HG03196 (cell line): ENCODE data around the gene IRGC.
"Not testable (repeated sequence)": the region's sequence is repeated elsewhere in the genome, so short reads cannot be mapped to it uniquely, and the experiment has no call there.

Source experiments
- ATAC-seq: cut with Tn5 transposase; IDR thresholded peaks from one replicate; pipeline ENCODE4 v1.9.1; 2021; ENCODE audit not compliant: unreplicated experiment

Gene IRGC

DNA sequence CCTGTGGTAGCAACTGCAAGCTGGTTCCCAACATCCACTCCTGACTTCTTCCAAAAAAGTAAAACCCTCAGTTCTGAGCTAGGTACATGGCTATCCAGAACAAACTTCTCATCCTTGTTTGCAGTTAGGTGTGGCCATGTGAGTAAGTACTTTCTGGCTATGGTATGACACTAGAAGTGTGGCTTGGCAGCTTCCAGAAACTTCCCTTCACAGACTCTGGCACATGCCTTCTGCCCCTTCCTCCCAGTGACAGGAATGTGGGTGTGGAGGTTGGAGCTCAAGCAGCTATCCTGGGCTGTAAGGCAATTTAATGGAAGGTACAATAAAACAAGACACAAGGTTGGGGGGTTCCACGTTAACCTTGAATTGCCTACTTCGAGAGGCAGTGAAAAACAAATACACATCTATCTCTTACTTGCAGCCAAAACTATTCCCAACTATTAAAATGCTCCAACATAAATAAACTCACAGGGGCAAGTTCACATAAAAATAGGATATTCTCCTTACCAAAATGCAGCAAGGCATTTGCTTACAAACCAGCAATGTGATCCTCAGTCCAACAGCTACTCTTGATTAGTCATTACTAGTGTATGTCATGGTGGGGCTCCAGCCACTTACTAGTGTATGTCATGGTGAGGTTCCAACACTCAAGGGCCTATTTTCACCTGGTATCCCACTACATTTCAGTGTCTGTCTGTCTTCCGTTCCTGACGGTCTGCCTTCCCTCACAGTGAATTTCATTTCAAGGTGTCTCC is 35.8 kb downstream of the IRGC start:
- no peak for ATAC-seq

DNA sequence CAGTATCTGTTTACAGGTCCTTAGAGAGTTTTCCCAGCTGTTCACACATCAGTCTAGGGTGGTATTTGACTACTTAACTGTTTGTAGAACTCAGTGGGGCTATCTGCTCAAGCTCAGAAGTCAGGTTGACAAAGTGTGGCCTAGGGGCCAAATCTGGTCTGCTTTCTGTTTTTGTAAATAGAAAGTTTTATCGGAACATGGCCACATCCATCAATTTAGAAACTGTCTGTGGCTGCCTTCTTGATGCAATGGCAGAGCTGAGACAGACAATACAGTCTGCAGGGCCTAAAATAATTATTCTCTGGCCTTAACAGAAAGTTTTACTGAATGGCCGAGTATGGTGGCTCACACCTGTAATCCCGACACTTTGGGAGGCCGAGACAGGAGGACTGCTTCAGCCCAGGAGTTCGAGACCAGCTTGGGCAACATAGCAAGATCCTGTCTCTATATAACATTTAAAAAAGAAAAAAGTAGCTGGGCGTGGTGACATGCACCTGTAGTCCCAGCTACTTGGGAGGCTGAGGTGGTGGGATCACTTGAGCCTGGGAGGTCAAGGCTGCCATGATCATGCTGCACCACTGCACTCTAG is 36.5 kb downstream of the IRGC start:
- ATAC-seq: no peak

- no peak for ATAC-seq
Measured at GRCh38 chr19:43754253-43754502, 38.3 kb downstream of the IRGC start.

DNA sequence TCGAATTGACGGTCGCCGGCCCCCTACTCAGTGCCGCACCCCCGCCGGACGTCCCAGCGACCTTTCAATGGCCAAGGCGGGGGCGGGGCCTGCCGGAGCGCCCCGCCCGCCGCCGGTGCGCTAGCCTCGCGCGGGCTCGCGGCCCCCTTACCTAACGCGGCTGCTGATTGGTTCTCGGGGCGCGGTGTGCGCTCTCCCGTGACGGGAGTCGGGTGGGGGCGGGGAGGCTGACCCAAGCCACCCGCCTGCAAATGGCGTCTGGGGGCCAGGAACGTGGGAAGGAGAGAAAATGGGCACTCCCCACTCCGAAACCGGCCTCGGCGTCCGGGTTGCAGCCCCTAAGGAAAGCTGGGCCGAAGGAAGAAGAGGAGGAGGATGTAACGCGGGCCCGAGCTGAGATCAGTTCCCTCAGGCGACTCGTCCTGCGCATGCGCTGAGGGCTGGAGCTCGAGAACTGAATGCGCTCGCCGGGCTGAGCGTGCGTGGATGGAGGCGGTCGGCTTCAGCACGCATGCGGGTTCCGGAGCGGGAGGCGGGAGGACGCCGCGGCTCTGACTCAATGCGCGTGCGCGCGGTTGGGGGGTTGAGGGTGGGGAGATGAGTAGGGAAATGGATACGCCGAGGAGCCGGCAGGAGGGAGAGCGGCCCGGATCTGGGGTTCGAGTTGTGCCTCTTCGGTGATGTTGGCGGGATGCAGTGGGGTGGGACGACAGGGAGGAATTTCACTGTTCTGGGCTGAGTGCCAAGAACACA is 38.8 kb downstream of the IRGC start, which contains the start of gene SMG9:
TSS of gene SMG9 (minus strand) at position 460 of the 753 bp plus-strand sequence. CDS start 4,221 bp downstream, outside the sequence.
- ATAC-seq: peak; percentile 57

- ATAC-seq: peak; percentile 14
Measured at GRCh38 chr19:43755256-43755801, 39.5 kb downstream of the IRGC start.

DNA sequence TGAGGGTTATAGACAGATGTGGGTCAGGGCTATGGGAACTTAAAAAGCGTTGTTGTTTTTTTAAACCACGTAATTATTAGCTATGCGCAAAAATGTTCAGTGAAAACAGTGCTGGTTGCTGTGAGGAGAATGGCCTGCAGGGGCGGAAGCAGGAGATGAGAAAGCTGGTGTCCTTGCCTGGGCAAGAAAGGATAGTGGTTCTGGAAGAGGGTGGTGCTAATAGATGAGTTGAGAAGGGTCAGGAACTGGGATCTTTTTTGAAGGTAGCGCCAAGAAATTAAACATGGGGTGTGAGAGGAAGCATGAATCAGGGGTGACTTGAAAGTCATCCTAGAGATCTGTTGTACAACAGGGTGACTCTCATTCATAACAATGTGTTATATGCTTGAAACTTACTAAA is 43.6 kb downstream of the IRGC start:
- no peak for ATAC-seq

- no peak for ATAC-seq
Measured at GRCh38 chr19:43760941-43761340, 45.1 kb downstream of the IRGC start.

- no peak for ATAC-seq
Measured at GRCh38 chr19:43762814-43763213, 46.9 kb downstream of the IRGC start.

- no peak for ATAC-seq
Measured at GRCh38 chr19:43763473-43763939, 47.6 kb downstream of the IRGC start.

GRCh38 chr19:43764684-43765083 is 48.8 kb downstream of the IRGC start:
- not testable (repeated sequence) for ATAC-seq

DNA sequence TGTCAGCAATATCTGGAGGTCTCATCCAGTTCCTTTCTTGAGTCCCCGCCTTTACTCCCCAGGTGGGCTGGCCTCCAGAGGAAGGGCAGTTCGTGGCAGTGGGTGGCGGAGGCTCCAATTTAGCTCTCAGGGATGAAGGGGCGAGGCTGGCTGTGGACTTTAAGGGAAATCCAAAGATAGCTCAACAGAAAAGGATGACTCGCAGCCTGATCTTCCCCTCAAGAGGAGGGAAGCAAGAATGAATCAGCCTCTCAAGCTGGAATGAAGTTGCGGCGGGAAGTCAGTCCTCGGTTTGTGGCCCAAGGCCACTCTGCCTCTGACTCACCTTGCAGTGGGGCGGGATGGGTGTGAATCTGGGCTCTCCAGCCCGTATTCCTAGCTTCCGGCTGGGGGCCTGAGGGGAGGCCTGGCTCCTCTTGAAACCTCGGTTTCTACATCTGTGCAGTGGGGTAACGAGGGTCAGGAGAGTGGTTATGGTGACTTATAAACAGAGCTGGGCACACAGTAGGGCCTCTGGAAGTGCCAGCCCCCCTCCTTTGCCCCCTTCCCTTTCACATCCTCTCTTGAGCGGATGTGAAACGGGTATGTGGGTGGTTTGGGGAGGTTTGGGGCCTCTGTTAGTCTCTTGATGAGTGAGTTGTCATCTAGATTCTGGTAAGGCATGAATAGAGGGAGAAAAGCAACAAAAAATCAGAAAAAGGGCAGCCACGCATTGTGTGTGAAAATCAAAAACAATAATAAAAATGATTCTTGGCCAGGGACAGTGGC is 49.4 kb downstream of the IRGC start:
- peak; percentile 69 for ATAC-seq

DNA sequence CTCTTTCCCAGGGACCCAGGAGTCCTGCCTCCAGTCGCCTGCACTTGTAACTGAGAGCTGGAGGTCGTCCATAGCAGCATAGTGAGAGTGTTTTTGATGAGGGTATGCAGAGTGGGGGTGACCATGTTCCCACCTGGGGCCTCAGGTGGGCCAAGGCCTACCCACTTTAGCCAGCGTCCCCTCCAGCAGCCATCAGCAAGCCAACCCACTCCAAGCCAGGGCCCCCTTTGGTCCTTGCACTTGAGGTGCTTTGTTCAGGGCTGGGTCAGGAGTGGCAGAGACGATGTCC is 50.8 kb downstream of the IRGC start:
- no peak for ATAC-seq

DNA sequence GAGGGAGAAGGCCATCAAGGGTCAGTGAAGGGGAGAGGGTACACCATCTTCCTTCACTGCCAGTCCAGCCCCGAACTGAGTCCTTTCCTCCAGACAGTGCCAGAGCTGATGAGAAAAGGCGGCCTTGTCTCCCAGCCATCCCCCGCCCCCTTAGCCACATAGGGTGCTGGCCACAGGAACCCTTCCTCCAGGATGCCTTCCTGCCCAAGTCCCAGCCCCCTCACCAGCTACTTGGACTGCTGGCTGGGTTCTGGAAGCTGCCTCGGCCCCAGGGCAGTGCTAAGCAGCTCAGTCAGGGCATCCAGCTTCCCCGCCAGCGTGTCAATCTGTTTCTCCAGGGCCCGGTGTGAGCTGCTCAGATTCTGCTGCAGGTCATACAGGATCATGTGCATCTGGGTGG is 51.4 kb downstream of the IRGC start:
- ATAC-seq: no peak

DNA sequence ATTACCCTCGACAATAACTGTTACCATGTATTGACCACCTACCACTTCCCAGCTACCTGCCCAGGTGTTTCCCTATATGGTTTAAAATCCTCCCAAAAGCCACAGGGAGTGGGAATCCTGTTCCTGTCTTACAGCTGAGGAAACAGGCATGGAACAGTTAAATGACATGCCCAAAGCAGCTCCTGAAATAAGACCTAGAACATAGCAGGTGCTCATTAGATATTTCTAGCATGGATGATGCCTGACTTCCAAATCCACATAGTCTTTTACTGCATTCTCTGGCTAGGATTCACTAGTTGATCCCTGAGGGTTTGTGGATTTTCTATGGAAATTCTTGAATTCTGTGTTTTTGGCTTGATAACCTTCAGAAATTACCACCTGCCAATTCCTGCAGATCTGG is 51.9 kb downstream of the IRGC start:
- ATAC-seq: no peak

GRCh38 chr19:43768273-43769050 is 52.6 kb downstream of the IRGC start:
- ATAC-seq: no peak

- ATAC-seq: no peak
Measured at GRCh38 chr19:43769256-43769655, 53.4 kb downstream of the IRGC start.
